AG04450 (cell line): ENCODE data around the gene LOXL4. TPM values are rescaled to one million over a fixed set of nuclear protein-coding genes. Genes with fewer than 3 reads are reported as not detected.

Experiments used
- CTCF ChIA-PET: fragments of 300-600, 350-600 bp; formaldehyde crosslinking; extraction: SDS; loops from one replicate; lab custom pipeline; 2022; ENCODE audit warnings: antibody characterized with exemption, inconsistent platforms; lab: Charles Lee
- POLR2A ChIA-PET: fragments of 350-600 bp; formaldehyde crosslinking; extraction: SDS; loops from one replicate; lab custom pipeline; 2021; ENCODE audit warnings: antibody characterized with exemption, inconsistent platforms; lab: Yijun Ruan, JAX
- DNase-seq: peaks from one replicate; pipeline ENCODE4 v3.0.0-alpha.2; 2011; ENCODE audit warnings: low read depth, low spot score
- H3K27ac ChIP-seq: one replicate; pipeline ENCODE4 v1.5.1; 2012; ENCODE audit warnings: low read depth, low read length, control low read depth
- H3K27me3 ChIP-seq: one replicate; pipeline ENCODE4 v1.6.0; 2012; ENCODE audit warnings: low read length; ENCODE audit not compliant: control insufficient read depth, insufficient read depth
- H3K4me3 ChIP-seq: 2 replicates; pipeline ENCODE4 v1.5.1; 2011; ENCODE audit warnings: mild to moderate bottlenecking, low read depth, low read length, control low read depth
- H3K9me3 ChIP-seq: 2 replicates; pipeline ENCODE4 v1.5.1; 2012; ENCODE audit warnings: low read length; ENCODE audit not compliant: control insufficient read depth, insufficient read depth
- CTCF ChIP-seq: IDR thresholded peaks from 2 replicates; pipeline ENCODE4 v1.5.1; 2011; ENCODE audit warnings: low read depth, low read length, control low read depth, inconsistent platforms
- polyA plus RNA-seq: library from polyadenylated mRNA; depleted of rRNA; stranded (reverse); fragments of >200 nt; gene quantifications from 2 replicates; pipeline ENCODE4 v1.2.3, GENCODE V29; 2011

Gene LOXL4
- polyA plus RNA-seq, 1 experiment: 41.0 TPM

- H3K27ac ChIP-seq: no peak overlapping the region
- no peak overlapping the region for H3K4me3 ChIP-seq
- peaks cover 5% of the 10 kb centered on the region; the same call in 1 of the 2 replicates for H3K9me3 ChIP-seq
- no peak for TF ChIP-seq CTCF
- peaks cover 34% of the 10 kb centered on the region for H3K27me3 ChIP-seq
- DNase-seq: no peak
- ChIA-PET POLR2A (no interaction called here), CTCF (interaction anchor here (0.6 to 2.2 kb wide), 2 partner anchors 55 to 133 kb away, joined by 9 to 13 read pairs; no protein-coding TSS in a partner anchor)
These were observed 35.6 kb upstream of the LOXL4 start for GRCh38 chr10:98303569-98303968.

DNA sequence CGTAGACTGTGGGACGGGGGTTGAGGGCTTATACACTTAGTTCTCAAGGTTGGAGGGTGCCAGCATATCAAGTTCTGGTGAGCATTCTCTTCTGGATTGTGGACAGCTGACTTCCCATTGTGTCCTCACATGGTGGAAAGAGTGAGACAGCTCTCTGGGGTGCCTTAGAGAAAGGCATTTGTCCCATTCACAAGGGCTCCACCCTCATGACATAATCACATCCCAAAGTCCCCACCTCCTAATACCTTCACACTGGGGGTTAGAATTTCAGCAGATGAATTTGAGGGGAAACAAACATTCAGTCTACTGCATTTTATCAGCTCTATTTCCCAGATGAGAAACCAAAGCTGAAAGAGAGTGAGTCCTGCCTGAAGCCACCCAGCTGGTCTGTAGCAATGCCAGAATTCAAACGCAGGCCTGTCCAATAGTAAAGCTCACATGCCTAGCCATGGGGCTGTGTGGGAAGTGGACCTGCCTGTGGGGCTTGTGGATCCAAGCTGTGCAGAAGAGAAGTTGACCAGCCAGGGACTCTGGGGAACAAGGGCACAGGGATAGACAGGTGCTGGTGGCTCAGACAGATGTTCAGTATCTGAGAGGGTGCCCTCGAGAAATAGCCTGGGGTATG, 34.9 kb upstream of the LOXL4 start:
- CTCF ChIA-PET: interaction anchor here (2.2 kb wide), 1 partner anchor 132 kb away, joined by 9 read pairs; no protein-coding TSS in a partner anchor

DNA sequence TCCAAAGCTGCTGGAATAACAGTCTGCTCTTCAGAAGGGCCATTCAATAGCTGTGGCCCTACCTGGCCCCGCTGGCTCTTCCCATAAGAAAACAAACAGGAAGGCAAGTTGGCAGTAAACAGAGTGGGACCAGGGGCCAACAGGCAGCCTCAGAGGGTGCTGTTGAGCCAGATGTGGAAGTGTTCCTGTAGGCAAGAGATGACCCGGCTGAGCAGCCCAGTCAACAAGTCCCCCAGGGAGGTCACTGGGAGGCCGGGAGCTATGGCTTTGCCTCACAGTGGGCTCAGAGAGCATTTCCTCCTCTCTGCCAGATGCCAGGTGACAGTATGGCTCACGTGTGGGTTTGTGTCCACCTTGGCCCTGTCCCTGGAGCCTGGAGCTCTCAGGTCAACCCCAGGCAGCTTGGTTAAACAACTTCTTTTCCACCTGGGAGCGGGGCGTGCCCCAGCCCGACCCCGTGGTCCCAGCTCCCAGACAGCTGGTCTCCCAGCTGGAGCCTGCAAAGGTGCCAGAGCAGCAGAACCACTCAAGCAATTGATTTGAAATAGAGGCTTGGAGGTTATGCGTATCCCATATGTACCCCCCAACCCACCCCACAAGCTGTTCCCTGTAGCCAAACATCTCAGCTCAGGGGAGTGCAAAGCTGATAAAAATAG, 33.8 kb upstream of the LOXL4 start:
- no peak overlapping the region for H3K27ac ChIP-seq
- H3K4me3 ChIP-seq: no peak overlapping the region
- POLR2A ChIA-PET: no interaction called here
- H3K9me3 ChIP-seq: peaks cover 5% of the 10 kb centered on the region; the same call in 1 of the 2 replicates
- CTCF ChIA-PET: interaction anchor here (0.9 to 2.2 kb wide), 2 partner anchors 93 to 131 kb away, joined by 3 to 9 read pairs; no protein-coding TSS in a partner anchor
- peaks cover 41% of the 10 kb centered on the region for H3K27me3 ChIP-seq
- no peak for DNase-seq
- no peak for TF ChIP-seq CTCF

More for the DNA sequence above, 34.9 kb upstream of the LOXL4 start:
- H3K4me3 ChIP-seq: no peak overlapping the region
- H3K9me3 ChIP-seq: peaks cover 5% of the 10 kb centered on the region; the same call in 1 of the 2 replicates
- no peak for DNase-seq
- H3K27me3 ChIP-seq: peaks cover 38% of the 10 kb centered on the region
- H3K27ac ChIP-seq: no peak overlapping the region
- TF ChIP-seq CTCF: no peak
- POLR2A ChIA-PET: no interaction called here

DNA sequence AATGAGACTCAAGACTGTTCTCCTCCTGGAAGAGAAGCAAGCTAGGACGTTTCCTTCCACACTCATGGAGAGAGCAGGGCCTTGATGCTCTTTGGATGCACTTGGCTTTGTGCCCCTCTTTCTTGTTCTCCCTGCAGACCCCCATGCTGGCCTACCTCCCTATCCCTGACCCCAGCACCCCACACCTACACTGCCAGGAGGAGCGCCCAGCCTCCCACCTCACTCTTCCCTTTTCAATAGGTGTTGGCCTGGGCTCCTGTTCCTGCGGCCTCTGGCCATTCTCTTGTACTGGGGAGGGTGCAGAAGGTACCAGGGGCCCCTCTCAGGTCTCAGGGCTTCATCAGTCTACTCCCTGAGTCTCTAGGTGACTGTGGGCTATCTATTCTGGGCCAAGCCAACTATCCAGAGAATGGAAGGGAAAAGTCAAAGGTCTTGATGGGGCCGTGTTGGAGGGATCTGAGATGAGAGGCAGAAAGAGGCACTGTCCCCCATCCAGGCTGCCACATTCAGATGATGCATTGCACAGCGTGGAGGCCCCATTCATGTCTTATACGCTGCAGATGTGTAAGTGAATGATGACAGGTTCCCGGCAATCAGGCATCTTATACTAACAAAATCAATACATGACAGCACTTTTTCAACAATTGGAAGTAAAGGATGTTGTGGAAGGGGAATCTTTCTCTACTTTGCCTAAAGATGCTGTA, 32.7 kb upstream of the LOXL4 start:
- no peak for DNase-seq
- Histone ChIP-seq H3K27ac (no peak overlapping the region), H3K9me3 (peaks cover under 1% of the 10 kb centered on the region; the same call in 1 of the 2 replicates), H3K4me3 (no peak overlapping the region), H3K27me3 (peaks cover 41% of the 10 kb centered on the region)
- TF ChIP-seq CTCF: no peak
- CTCF ChIA-PET: no interaction called here
- POLR2A ChIA-PET: no interaction called here

DNA sequence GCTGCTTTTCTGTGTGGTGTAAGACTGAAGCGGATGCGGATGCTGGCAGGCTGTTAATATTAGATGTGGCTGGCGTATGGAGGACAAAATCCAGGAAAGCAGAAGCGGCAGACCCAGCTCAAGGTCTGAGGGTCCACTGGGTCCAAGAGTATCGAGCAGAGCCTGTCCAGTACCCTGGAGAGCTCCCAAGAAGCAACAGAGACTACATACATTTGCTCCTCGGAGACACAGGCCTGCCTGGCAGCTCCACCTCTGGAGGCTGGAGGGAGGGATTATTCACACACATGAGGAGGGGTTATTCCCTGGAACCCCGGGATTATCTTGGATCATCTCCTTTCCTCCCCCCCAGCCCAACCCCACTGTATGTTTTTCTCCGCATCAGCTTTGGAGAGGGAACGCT, 31.3 kb upstream of the LOXL4 start:
- no peak for DNase-seq

More for the DNA sequence above, 31.3 kb upstream of the LOXL4 start:
- no peak for TF ChIP-seq CTCF
- Histone ChIP-seq H3K9me3 (no peaks in the 10 kb centered on the region), H3K27me3 (peaks cover 41% of the 10 kb centered on the region), H3K4me3 (no peak overlapping the region), H3K27ac (no peak overlapping the region)
- CTCF ChIA-PET: interaction anchor here (8.9 kb wide), 1 partner anchor 10 kb away, joined by 68 read pairs; no protein-coding TSS in a partner anchor
- POLR2A ChIA-PET: no interaction called here
